ENCODE results near the gene SERPINB1. TPM values are rescaled to one million over a fixed set of nuclear protein-coding genes. Genes with fewer than 3 reads are reported as not detected.
"Not testable (repeated sequence)": the region's sequence is repeated elsewhere in the genome, so short reads cannot be mapped to it uniquely, and the experiment has no call there.

Gene SERPINB1
- total RNA-seq, 1 donor from 2014 or later, result 8.2 TPM

DNA sequence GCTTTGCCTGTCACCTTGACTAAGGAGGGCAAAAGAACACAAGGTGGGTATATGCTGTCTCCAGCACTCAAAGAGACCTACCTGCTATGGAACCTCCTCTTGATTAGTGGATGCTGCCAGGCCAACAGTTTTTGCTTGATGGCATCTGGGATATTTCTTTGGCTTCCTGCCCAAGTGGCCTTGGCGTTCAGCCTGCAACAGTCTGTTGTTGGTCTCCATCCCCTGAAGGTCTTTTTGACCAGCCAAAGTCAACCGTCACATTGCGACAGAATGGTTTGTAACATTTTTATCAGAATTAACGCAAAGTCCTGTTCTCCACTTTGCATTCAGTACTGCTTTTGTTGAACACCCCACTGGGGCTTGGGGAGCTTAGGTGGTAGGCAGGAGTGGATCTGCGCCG is 37.1 kb downstream of the SERPINB1 start:
- Mint-ChIP-seq H3K9me3 (ENCODE audit: unreplicated experiment) (peaks cover 2% of the 10 kb centered on the region), H3K4me3 (ENCODE audit: unreplicated experiment) (no peak overlapping the region), H3K27ac (ENCODE audit: unreplicated experiment) (no peak overlapping the region), H3K4me1 (ENCODE audit: low read depth, unreplicated experiment) (no peaks in the 10 kb centered on the region), H3K36me3 (ENCODE audit: unreplicated experiment) (no peaks in the 10 kb centered on the region), H3K27me3 (ENCODE audit: unreplicated experiment) (no peaks in the 10 kb centered on the region)
- DNase-seq, result no peak
- TF ChIP-seq, protein P1, sequence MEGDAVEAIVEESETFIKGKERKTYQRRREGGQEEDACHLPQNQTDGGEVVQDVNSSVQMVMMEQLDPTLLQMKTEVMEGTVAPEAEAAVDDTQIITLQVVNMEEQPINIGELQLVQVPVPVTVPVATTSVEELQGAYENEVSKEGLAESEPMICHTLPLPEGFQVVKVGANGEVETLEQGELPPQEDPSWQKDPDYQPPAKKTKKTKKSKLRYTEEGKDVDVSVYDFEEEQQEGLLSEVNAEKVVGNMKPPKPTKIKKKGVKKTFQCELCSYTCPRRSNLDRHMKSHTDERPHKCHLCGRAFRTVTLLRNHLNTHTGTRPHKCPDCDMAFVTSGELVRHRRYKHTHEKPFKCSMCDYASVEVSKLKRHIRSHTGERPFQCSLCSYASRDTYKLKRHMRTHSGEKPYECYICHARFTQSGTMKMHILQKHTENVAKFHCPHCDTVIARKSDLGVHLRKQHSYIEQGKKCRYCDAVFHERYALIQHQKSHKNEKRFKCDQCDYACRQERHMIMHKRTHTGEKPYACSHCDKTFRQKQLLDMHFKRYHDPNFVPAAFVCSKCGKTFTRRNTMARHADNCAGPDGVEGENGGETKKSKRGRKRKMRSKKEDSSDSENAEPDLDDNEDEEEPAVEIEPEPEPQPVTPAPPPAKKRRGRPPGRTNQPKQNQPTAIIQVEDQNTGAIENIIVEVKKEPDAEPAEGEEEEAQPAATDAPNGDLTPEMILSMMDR (IDR thresholded peaks at IDR 0.05; ENCODE audit: partially characterized antibody, unreplicated experiment), result no peak

DNA sequence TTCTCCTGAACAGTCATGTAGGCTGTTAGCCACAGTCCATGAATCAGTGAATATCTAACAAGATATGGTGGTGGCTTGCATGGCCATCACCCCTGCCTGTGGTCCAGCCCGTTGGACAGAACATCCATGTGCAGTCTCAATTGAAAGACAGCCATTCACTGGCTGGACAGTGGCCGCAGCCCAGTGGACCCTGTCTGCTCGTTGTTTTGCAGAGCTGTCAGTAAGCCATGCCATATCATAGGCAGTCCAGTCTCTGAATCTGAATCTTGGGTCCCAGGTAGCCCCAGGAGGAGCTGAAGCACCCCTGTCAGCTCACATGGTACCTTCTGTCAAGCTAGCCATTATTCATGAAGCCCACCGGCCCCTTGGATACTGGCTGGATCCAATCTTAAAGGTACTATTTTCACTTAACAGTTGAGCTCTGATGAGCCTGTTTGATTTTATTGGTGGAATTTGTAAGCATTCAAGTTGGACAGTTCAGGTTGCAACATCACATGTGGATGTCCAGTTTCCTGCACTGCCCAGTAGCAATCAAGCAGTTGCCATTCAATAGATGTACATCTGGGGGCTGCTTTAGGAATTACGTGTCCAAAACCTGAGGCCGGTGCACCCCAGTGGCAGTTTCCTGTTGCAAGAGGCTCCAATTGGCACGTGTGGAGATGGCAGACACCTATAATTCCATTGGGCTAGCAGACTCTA is 37.8 kb downstream of the SERPINB1 start:
- TF ChIP-seq, protein P1 (IDR thresholded peaks at IDR 0.05; ENCODE audit: partially characterized antibody, unreplicated experiment), result no peak
- Mint-ChIP-seq H3K9me3 (ENCODE audit: unreplicated experiment) (peaks cover 2% of the 10 kb centered on the region), H3K4me1 (ENCODE audit: low read depth, unreplicated experiment) (no peaks in the 10 kb centered on the region), H3K4me3 (ENCODE audit: unreplicated experiment) (no peak overlapping the region), H3K27ac (ENCODE audit: unreplicated experiment) (no peak overlapping the region), H3K36me3 (ENCODE audit: unreplicated experiment) (no peaks in the 10 kb centered on the region), H3K27me3 (ENCODE audit: unreplicated experiment) (no peaks in the 10 kb centered on the region)
- DNase-seq, result no peak

DNA sequence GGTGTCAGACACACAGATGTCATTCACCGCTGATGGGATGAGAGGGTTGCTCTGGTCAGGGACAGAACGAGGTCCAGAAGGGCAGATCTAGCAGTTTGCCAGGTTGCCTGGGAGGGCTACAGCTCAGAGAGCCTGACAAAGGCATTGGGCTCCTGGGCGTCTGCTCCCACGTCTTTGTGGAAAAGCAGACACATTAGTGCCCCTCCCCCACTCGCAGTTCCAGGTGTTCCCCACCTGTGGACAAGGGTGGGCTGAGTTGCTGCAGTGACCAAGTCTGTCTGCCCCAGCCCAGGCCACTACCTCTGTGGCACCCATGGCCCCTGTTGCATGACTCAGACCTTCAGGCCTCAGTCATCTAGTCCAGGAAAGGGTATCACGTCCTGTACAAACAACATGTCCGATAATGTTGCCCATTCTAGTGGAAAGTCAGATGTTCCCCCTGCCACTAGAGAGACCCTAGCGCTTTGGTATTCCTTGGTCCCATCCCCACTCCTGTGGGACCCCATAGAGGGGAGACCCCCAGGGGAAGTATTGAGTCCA is 39.1 kb downstream of the SERPINB1 start:
- H3K27ac Mint-ChIP-seq (ENCODE audit: unreplicated experiment), result no peak overlapping the region
- no peaks in the 10 kb centered on the region for H3K36me3 Mint-ChIP-seq (ENCODE audit: unreplicated experiment)
- H3K27me3 Mint-ChIP-seq (ENCODE audit: unreplicated experiment), result no peaks in the 10 kb centered on the region
- TF ChIP-seq, protein P1 (IDR thresholded peaks at IDR 0.05; ENCODE audit: partially characterized antibody, unreplicated experiment), result no peak
- peaks cover 4% of the 10 kb centered on the region for H3K9me3 Mint-ChIP-seq (ENCODE audit: unreplicated experiment)
- DNase-seq, result no peak
- peaks cover 3% of the 10 kb centered on the region for H3K4me1 Mint-ChIP-seq (ENCODE audit: low read depth, unreplicated experiment)
- no peak overlapping the region for H3K4me3 Mint-ChIP-seq (ENCODE audit: unreplicated experiment)

DNA sequence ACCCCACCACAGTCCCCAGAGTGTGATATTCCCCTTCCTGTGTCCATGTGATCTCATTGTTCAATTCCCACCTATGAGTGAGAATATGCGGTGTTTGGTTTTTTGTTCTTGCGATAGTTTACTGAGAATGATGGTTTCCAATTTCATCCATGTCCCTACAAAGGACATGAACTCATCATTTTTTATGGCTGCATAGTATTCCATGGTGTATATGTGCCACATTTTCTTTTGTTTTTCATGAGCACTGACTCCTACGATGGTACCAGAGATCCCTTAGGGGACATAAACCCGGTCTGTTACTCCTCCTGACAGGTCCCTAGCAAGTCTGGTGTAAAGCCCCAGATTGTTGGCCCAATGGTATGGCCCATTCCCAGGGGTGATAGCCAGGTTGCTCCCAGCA is 40.0 kb downstream of the SERPINB1 start:
- not testable (repeated sequence) for H3K27me3 Mint-ChIP-seq (ENCODE audit: unreplicated experiment); H3K27ac Mint-ChIP-seq (ENCODE audit: unreplicated experiment); H3K9me3 Mint-ChIP-seq (ENCODE audit: unreplicated experiment); DNase-seq; H3K36me3 Mint-ChIP-seq (ENCODE audit: unreplicated experiment); H3K4me3 Mint-ChIP-seq (ENCODE audit: unreplicated experiment); H3K4me1 Mint-ChIP-seq (ENCODE audit: low read depth, unreplicated experiment)

DNA sequence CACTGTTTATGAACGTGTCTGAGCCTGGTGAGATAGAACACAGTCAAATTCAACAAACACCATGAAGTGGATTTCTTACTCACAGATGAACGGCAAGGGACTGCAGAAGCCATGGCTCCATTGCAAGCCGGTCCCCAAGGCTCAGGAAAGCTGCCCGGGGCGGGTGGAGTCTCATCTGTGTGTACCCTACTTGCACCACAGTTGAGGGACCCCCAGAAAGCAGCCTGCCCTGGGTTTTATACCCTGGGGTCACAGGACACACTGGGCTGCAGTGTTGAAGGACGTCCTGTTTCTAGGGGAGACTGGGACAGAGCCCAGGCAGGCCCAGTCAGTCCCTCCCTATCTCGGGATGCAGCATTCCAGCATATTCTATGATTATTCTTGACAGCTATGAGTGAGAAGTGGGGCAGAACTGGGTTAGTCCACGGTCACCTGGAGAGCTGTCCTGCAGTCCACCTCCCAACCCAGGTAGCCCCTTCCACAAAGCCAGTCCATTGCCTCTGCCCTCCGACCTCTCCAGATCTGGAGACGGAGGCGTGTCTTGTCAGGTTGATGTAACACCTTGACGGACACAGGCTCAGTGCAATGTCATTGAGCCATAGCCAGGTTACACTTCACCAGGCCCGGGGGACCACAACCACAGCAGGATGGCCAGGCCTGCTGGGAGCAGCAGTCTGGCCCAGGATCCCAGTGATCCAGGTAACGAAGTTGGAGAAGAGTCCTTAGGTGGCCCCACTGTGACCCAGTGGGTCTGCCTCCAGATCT is 40.9 kb downstream of the SERPINB1 start:
- H3K4me3 Mint-ChIP-seq (ENCODE audit: unreplicated experiment), result no peak overlapping the region
- H3K27me3 Mint-ChIP-seq (ENCODE audit: unreplicated experiment), result no peaks in the 10 kb centered on the region
- no peak for DNase-seq
- peaks cover 5% of the 10 kb centered on the region for H3K4me1 Mint-ChIP-seq (ENCODE audit: low read depth, unreplicated experiment)
- no peak overlapping the region for H3K27ac Mint-ChIP-seq (ENCODE audit: unreplicated experiment)
- no peaks in the 10 kb centered on the region for H3K36me3 Mint-ChIP-seq (ENCODE audit: unreplicated experiment)
- TF ChIP-seq, protein P1 (IDR thresholded peaks at IDR 0.05; ENCODE audit: partially characterized antibody, unreplicated experiment), result no peak
- H3K9me3 Mint-ChIP-seq (ENCODE audit: unreplicated experiment), result peaks cover 4% of the 10 kb centered on the region
